HCT116 (cell line): ENCODE measurements around the gene RPTOR. TPM values are rescaled to one million over a fixed set of nuclear protein-coding genes. Genes with fewer than 3 reads are reported as not detected.

Experiments used
- ATAC-seq: fragments of 200-7000 bp; cut with Tn5 transposase; 2 replicates; pipeline ENCODE4 v1.9.1; 2020; ENCODE audit warnings: mild to moderate bottlenecking, moderate library complexity
- BruUV-seq: library from RNA; stranded (reverse); fragments of 400-500 nt; replicated peaks from 2 replicates; lab custom pipeline; 2021; lab: Mats Ljungman, UMichigan
- CTCF ChIA-PET: fragments of 300-600 bp; sonication (Branson Sonifier 250); formaldehyde crosslinking; loops from one replicate; lab custom pipeline; 2021; ENCODE audit warnings: antibody characterized with exemption; lab: Charles Lee
- POLR2A ChIA-PET: fragments of 300-600, 350-600 bp; sonication (Branson Sonifier 250); formaldehyde crosslinking; loops from one replicate; lab custom pipeline; 2021; ENCODE audit warnings: antibody characterized with exemption; lab: Charles Lee
- RAD21 ChIA-PET, 2 experiments: fragments of 300-600 bp; sonication (Branson Sonifier 250); formaldehyde crosslinking; loops; one replicate each; lab custom pipeline; 2023; ENCODE audit warnings: low total read pairs in 2 of 2; ENCODE audit not compliant: uncharacterized antibody in 2 of 2, unreplicated experiment in 2 of 2, low non-redundant PET in 1 of 2; lab: Charles Lee
- DNase-seq: peaks from one replicate; pipeline ENCODE4 v3.0.0-alpha.2; 2010; ENCODE audit warnings: low read depth, low spot score
- H2AFZ ChIP-seq: fragments of 200-600 bp; shearing (Covaris generic), sonication (generic); 2 replicates; pipeline ENCODE4 v1.6.1; 2017; ENCODE audit warnings: low read depth, mixed run types, mixed read lengths, antibody characterized with exemption, low read length; ENCODE audit not compliant: poor library complexity, severe bottlenecking
- H3K27ac ChIP-seq: 2 replicates; pipeline ENCODE4 v1.5.1; 2012; ENCODE audit warnings: low read depth, low read length
- H3K27me3 ChIP-seq: fragments of 200-600 bp; sonication (generic); 2 replicates; pipeline ENCODE4 v1.6.1; 2016; ENCODE audit warnings: mixed run types, low read length, mixed read lengths; ENCODE audit not compliant: insufficient read depth
- H3K36me3 ChIP-seq, 2 experiments: fragments of 200-500 bp in 1 of 2; fragments of 200-600 bp in 1 of 2; sonication (Bioruptor generic) in 1 of 2; sonication (generic) in 1 of 2; 2 replicates each; pipeline versions ENCODE4 v1.5.1 to v1.6.1; 2014 to 2016; ENCODE audit warnings: low read length in 2 of 2, inconsistent platforms in 1 of 2, mixed read lengths in 1 of 2, mixed run types in 1 of 2; ENCODE audit not compliant: insufficient read depth in 2 of 2, control insufficient read depth in 1 of 2
- H3K4me1 ChIP-seq, 2 experiments: fragments of 200-600 bp in 1 of 2; sonication (generic) in 1 of 2; 2 replicates each; pipeline versions ENCODE4 v1.5.1 to v1.6.1; 2012 to 2017; ENCODE audit warnings: low read length in 2 of 2, inconsistent platforms in 1 of 2, mild to moderate bottlenecking in 1 of 2, mixed read lengths in 1 of 2, mixed run types in 1 of 2, moderate library complexity in 1 of 2; ENCODE audit not compliant: insufficient read depth in 2 of 2, control insufficient read depth in 1 of 2
- H3K4me2 ChIP-seq: fragments of 200-600 bp; sonication (generic); 2 replicates; pipeline ENCODE4 v1.6.1; 2017; ENCODE audit warnings: mixed run types, low read length, mixed read lengths
- H3K4me3 ChIP-seq, 2 experiments: fragments of 200-600 bp in 1 of 2; sonication (generic) in 1 of 2; replicated peaks in 1 of 2; 2 replicates each; pipeline ENCODE4 v1.5.1; 2011 to 2016; ENCODE audit warnings: low read length in 2 of 2, control low read depth in 1 of 2, low read depth in 1 of 2, mild to moderate bottlenecking in 1 of 2, mixed read lengths in 1 of 2, mixed run types in 1 of 2
- H3K79me2 ChIP-seq: fragments of 200-600 bp; sonication (generic); 2 replicates; pipeline ENCODE4 v1.6.1; 2017; ENCODE audit warnings: mild to moderate bottlenecking, mixed run types, low read length, moderate library complexity, mixed read lengths; ENCODE audit not compliant: insufficient read depth
- H3K9ac ChIP-seq: fragments of 200-600 bp; sonication (generic); 2 replicates; pipeline ENCODE4 v1.6.1; 2016; ENCODE audit warnings: low read length, mixed read lengths
- H3K9me2 ChIP-seq: fragments of 200-600 bp; sonication (generic), shearing (Covaris generic); 2 replicates; pipeline ENCODE4 v1.6.1; 2017; ENCODE audit warnings: mixed run types, mild to moderate bottlenecking, moderate library complexity; ENCODE audit not compliant: insufficient read depth
- H3K9me3 ChIP-seq, 2 experiments: fragments of 200-500 bp in 1 of 2; fragments of 200-600 bp in 1 of 2; sonication (Bioruptor generic) in 1 of 2; sonication (generic) in 1 of 2; 2 replicates each; pipeline ENCODE4 v1.6.1; 2014 to 2017; ENCODE audit warnings: low read length in 2 of 2, mixed read lengths in 2 of 2, inconsistent platforms in 1 of 2, low read depth in 1 of 2, mild to moderate bottlenecking in 1 of 2, mixed run types in 1 of 2, moderate library complexity in 1 of 2; ENCODE audit not compliant: control insufficient read depth in 1 of 2, insufficient read depth in 1 of 2
- H4K20me1 ChIP-seq: fragments of 200-600 bp; sonication (generic), shearing (Covaris generic); 2 replicates; pipeline ENCODE4 v1.6.1; 2017; ENCODE audit warnings: mixed run types, mild to moderate bottlenecking, moderate library complexity; ENCODE audit not compliant: insufficient read depth
- ATF3 ChIP-seq: IDR thresholded peaks from 2 replicates; pipeline ENCODE4 v1.6.1; 2012
- CBX3 ChIP-seq: IDR thresholded peaks from 2 replicates; pipeline ENCODE4 v1.6.1; 2012; ENCODE audit warnings: low read depth
- CEBPB ChIP-seq: IDR thresholded peaks from 2 replicates; pipeline ENCODE4 v1.6.1; 2012; ENCODE audit warnings: low read depth
- ELF1 ChIP-seq: IDR thresholded peaks from 2 replicates; pipeline ENCODE4 v1.6.1; 2012; ENCODE audit warnings: low read depth, borderline replicate concordance
- EZH2phosphoT487 ChIP-seq: fragments of 200-600 bp; IDR thresholded peaks from 2 replicates; pipeline ENCODE4 v1.6.1; 2018; ENCODE audit warnings: antibody characterized with exemption, borderline replicate concordance
- FOSL1 ChIP-seq: IDR thresholded peaks from 2 replicates; pipeline ENCODE4 v1.6.1; 2012; ENCODE audit warnings: low read depth
- JUND ChIP-seq: IDR thresholded peaks from 2 replicates; pipeline ENCODE4 v1.6.1; 2012
- MAX ChIP-seq: IDR thresholded peaks from 2 replicates; pipeline ENCODE4 v1.6.1; 2012
- POLR2A ChIP-seq: IDR thresholded peaks from 2 replicates; pipeline ENCODE4 v1.7.0; 2011; ENCODE audit warnings: borderline replicate concordance; ENCODE audit not compliant: insufficient read depth, insufficient read length; ENCODE audit errors: extremely low read depth
- RAD21 ChIP-seq: IDR thresholded peaks from 2 replicates; pipeline ENCODE4 v1.6.1; 2012; ENCODE audit warnings: low read depth, mild to moderate bottlenecking
- SIN3A ChIP-seq: IDR thresholded peaks from 2 replicates; pipeline ENCODE4 v1.6.1; 2012; ENCODE audit warnings: low read depth
- SP1 ChIP-seq: IDR thresholded peaks from 2 replicates; pipeline ENCODE4 v1.6.1; 2012; ENCODE audit warnings: low read depth
- TCF7L2 ChIP-seq: IDR thresholded peaks from 2 replicates; pipeline ENCODE4 v1.7.0; 2011; ENCODE audit warnings: borderline replicate concordance, inconsistent platforms; ENCODE audit not compliant: insufficient read depth, insufficient read length; ENCODE audit errors: extremely low read depth
- ZBTB33 ChIP-seq: IDR thresholded peaks from 2 replicates; pipeline ENCODE4 v1.6.1; 2011; ENCODE audit warnings: mild to moderate bottlenecking, low read length, moderate library complexity; ENCODE audit not compliant: insufficient replicate concordance; ENCODE audit errors: extremely low read depth
- ZFX ChIP-seq: fragments of 450-650 bp; IDR thresholded peaks from 2 replicates; pipeline ENCODE4 v1.6.1; 2017
- ZNF274 ChIP-seq: fragments of 200-500 bp; sonication (Bioruptor generic); IDR thresholded peaks from 2 replicates; pipeline ENCODE4 v1.6.1; 2014; ENCODE audit warnings: mild to moderate bottlenecking, low read depth, low read length, inconsistent platforms
- intact Hi-C: fragments of 100-400 bp; cut with micrococcal nuclease; formaldehyde crosslinking; loops from 2 replicates; pipeline ENCODE4 v1.10.0; 2022
- total RNA-seq: library from RNA; stranded (reverse); gene quantifications from one replicate; pipeline ENCODE4 v1.2.1, GENCODE V29; 2021; ENCODE audit not compliant: unreplicated experiment

Gene RPTOR
- total RNA-seq, 1 experiment from 2014 or later = 69.5 TPM

- no peaks in the 10 kb centered on the region for H3K36me3 ChIP-seq
- no peak overlapping the region for H2AFZ ChIP-seq
- DNase-seq = no peak
- H3K27me3 ChIP-seq = no peaks in the 10 kb centered on the region
- H3K4me3 ChIP-seq = no peak overlapping the region
- H3K4me1 ChIP-seq = peaks cover 0 to 18% of the 10 kb centered on the region in 2 experiments; a peak in 2 of 4 replicates
- H3K79me2 ChIP-seq = no peaks in the 10 kb centered on the region; the same call in 1 of the 2 replicates
- POLR2A ChIA-PET = no interaction called here
- no peak overlapping the region for H3K4me2 ChIP-seq
- RAD21 ChIA-PET = no interaction called here
- no peaks in the 10 kb centered on the region for H4K20me1 ChIP-seq
- H3K9me2 ChIP-seq = no peaks in the 10 kb centered on the region
- no TSS peak for BruUV-seq
- TF ChIP-seq EZH2phosphoT487 = no peak
- TF ChIP-seq ZNF274 = no peak
- TF ChIP-seq POLR2A = no peak
- no peak for TF ChIP-seq ELF1
- TF ChIP-seq TCF7L2 = no peak
- TF ChIP-seq ATF3 = no peak
- TF ChIP-seq ZFX = no peak
- no peak for TF ChIP-seq JUND
- TF ChIP-seq RAD21 = no peak
- TF ChIP-seq ZBTB33 = no peak
- TF ChIP-seq SP1 = no peak
- no peak for TF ChIP-seq CBX3
- TF ChIP-seq FOSL1 = no peak
- no peak for TF ChIP-seq CEBPB
- no peak for TF ChIP-seq SIN3A
- no peak for TF ChIP-seq MAX
- TF ChIP-seq, all 23 proteins: peak for 0
- no peak for ATAC-seq
- intact Hi-C loops = no loop called here
- Histone ChIP-seq H3K27ac (no peak overlapping the region), H3K9ac (no peak overlapping the region), H3K9me3 (no peaks in the 10 kb centered on the region)
- CTCF ChIA-PET = no interaction called here
These were observed 271.8 kb downstream of the RPTOR start for GRCh38 chr17:80816241-80817103.
